Endometrium (tissue), 2 donors: Measurements from ENCODE around the gene CST9.
"Not testable (repeated sequence)": the region's sequence is repeated elsewhere in the genome, so short reads cannot be mapped to it uniquely, and the experiment has no call there.

ENCODE experiments used
- FAIRE-seq: peaks from 2 replicates; lab custom pipeline; 2012; peaks lifted over from hg19 to GRCh38; lab: Jason Lieb, UNC
- donor health status: control.
- donor health status: control.

The CST9 gene

DNA sequence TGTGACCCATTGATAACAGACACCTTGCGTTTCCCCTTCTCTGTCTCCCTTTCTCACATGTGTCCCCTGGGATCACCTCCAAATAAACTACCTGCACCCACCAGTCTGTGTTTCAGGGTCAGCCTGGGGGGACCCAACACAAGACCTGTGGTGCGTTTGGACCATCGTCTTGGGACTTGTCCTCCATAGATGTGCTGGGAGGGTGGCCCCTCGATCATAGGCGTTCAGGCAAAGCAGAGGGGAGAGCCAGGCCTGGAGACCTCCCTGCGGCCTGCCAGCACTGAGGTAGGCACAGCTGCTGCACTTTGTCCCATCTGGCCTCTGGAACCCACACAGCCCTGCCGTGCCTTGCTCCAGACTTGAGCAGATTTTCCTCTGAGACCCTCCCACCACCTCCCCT is 18.1 kb downstream of the CST9 start:
- no peak for FAIRE-seq

DNA sequence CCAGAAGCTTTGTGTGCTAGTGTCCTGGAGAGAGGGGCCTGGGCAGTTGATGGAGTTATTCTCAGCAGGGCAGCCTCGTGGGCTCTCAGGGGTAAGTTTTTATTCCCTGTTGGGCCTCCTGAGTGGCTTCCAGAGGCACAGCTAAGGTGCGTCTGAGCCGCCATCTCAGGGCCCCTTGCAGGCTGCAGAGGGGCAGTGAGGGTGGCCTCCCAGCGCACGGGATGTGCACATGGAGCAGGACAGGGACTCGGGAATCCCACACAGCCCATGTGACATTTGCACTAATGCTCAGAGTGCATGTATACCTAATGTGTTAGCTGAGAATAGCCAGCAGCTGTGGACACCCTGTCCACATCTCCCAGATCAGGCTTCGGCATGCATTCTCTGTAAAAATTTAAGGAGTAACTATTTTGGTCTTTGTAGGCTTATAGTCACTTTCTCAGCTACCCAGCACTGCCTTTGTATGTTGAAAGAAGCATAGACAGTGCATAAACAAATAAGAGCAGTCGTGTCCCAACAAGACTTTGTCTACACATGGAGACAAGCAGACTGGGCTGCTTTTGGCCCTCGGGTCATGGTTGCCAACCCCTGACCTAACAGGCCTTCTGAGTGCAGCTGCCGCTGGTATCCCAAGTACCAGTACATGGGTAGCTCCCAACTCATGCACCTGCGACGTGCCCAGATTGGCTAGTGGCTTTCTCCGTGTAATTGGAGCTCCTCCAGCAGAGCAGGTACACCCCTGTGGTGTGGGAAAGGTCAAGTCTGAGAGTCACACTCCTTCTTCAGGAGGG is 18.8 kb downstream of the CST9 start:
- no peak for FAIRE-seq

DNA sequence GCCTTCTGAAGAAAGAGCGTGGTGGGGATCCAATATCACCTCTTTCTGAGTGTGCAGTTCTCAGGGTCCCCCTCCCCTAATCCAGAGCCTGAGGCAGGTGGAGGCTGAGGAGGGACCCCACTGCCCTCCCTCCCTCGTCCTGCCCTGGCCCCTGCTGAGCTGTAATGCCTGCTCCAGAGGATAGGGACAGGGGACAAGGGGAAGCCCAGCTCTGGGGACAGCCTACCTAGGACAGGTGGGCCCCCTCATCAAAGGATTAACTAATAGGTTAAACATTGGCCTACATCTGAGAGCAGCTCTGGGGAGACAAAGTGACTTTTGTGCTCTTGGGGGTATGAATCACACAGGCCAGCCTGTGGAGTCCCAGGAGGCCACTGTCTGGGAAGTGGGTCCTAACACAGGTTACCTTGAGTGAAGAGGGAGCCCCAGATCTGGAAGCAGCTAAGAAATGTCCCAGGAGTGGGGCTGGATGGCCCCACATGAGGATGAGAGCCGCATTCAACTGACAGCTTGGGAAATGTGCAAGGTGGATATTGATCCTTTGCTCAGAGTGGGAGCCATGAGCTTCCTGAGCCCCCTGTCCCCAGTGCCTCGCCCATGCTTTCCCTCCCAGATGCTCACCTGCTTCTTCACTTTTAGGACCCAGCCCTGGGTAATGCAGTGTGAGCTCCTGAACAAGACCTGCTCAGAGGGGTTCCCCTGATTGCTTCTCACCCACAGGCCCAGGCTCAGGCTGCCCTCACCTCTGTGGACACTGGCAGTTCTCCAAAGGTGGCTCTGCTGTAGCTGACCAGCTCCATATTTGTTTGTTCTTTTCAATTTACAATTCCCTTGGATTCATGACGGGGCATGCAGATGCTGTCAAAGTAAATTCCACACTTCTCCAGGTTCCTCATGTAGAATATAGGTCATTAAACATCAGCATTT is 19.6 kb downstream of the CST9 start:
- no peak for FAIRE-seq

DNA sequence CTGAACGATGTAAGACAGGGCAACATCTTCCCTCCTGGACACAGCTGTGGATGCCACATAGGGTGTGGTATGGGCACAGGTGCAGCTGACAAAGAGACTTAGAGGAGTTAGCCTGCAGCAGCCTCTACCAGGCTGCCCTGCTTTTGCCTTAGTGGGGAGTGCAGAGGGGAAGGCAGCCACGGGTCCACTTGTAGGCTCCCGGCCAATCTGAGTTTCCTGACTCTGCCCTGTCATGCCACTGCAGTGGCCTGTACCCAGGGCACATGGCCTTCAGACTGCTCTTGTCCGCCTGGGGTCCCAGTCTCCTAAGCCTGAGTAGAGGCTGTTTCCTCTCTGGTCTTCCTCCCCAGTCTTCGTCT is 20.3 kb downstream of the CST9 start:
- FAIRE-seq: no peak

DNA sequence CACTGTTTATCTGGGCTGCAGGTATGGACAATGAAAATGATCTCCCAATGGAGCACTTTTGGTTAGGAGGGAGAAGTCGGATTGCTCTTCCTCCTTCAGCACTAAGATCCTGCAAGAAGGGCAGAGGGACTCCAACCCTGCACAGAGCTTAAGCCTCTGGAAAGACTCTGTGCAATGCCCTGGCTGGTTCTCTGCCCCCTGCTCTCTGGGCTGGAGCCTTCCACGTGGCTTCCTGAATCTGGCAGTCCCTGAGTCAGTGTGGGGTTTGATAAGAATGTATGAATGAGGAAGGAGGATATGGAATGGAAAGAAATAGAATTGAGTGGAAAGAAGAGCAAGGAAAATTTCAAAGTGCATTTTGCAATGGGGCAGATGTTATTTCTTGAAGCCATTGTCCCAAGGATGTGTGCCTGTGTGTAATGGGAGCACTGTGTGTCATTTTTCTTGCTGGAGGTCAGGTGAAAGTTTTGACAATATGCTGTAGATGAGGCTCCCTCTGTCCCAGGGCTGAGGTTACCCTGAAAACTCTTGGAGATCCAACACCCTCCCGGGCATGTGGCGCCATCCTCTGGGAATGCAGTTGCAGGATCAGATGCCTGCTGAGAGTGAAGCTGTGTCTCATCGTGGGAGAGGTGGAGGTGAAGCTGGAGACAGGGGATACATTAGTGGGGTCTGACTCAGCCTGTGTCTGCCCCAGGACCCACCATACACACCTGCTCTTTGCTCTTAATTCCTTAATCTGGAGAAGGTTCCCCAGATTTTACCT is 21.1 kb downstream of the CST9 start:
- FAIRE-seq: no peak

DNA sequence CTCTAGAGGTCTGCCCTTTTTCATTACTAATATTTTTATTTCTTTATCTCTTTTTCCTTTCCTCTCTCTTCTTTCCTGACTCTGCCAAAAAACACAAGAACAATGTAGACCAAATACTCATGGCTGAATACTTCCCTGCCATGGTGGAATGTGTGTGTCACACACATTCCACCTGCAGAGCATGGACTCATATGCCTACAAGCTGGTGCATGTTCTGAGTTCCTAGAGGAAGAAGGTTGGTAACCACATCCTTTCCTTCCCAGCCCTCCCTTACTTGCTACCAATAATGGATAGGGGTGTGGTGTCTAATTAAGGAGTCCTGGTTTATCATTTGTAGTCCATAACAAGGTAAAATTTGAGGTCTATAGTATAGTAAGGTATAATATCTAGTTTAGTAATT is 22.2 kb downstream of the CST9 start:
- FAIRE-seq: no peak

DNA sequence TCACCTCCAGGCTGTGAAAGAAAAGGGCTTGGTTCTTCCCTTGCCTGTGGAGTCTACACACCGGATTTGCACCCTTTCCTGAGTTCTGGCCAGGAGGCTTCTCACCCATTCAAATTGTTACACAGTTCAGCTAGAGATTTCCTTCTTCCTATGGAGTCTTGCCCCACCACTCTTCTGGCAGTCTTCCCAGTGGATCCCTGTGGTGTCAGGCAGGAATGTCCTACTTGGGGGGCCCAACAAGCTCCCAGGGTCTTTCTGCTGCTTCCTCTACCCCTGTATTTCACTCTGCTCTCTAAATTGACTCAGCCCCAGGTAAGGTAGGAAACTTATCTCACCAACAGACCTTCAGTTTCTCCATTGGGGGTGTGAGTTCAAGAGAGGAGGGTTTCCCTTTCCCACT is 23.4 kb downstream of the CST9 start:
- FAIRE-seq: no peak

DNA sequence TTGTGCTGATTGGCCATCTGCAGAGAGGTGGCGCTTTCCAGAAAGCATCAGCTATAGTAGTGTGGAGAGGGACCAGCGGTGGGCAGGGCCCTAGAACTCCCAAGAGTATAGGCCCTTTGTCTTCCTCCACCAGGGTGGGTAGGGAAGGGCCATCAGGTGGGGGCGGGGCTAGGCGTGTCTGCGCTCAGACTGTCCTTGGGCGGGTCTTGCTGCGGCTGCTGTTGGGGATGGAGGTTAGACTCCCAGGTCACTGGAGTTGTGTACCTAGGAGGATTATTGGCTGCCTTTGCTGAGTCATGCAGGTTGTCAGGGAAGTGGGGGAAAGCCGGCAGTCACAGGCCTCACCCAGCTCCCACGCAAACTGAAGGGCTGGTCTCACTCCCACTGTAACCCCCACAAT is 23.9 kb downstream of the CST9 start:
- not testable (repeated sequence) for FAIRE-seq

DNA sequence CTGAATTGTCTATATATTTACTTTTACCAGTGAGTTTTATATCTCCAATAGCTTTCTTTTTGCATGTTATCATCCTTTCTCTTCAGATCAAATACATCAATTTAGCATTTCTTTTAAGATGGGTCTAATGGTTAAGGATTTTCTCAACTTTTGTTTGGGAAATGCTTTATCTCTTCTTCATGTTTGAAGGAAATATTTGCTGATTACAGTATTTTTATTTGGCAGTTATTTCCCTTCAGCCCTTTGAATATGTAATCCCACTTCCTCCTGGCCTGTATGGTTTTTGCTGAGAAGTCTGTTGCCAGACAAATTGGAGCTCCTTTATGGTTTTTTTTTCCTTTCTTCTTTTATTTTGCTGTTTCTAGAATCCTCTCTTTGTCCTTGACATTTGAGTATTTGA is 30.7 kb downstream of the CST9 start:
- no peak for FAIRE-seq

DNA sequence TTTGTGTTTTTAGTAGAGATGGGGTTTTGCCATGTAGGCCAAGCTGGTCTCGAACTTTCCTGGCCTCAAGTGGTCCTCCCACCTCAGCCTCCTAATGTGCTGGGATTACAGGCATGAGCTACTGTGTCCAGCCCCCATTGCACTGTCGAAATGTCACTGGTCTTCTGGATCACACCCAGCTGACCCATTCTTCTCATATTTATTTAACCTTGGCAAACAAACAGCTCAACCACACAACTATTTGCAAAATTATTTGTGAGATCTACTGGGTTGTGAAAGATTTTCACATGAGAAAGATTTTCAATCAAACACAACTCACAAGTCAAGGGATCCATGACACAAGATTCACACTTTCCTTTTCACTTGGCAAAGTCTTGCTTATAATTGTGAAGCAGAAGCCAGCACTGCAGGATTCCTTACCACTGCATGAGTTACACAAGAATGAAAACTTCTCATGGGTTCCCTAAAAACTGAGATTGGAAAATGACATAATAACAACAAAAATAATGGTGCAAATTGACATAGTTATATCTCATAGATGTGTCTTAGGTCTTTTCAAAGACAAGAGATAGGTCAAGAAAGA is 35.4 kb downstream of the CST9 start:
- no peak for FAIRE-seq

DNA sequence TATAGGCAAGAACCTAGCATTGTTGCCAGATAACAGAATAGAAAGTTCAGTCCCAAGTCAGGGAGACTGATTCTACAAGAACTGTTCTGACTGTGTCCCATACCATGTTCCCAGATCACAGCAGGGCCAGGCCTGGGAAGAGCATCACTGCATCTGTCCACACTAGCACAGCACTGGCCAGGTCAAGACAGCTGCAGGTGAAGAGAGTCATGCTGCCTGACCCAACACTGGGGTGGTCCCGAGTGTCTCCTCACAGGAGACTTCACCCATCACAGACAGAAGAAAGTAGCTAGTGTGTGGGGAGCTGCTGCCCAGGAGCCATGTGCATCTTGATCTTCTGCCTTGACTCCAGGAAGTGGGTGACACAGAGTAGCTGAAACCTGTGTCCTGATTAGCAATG is 36.1 kb downstream of the CST9 start:
- FAIRE-seq: no peak

DNA sequence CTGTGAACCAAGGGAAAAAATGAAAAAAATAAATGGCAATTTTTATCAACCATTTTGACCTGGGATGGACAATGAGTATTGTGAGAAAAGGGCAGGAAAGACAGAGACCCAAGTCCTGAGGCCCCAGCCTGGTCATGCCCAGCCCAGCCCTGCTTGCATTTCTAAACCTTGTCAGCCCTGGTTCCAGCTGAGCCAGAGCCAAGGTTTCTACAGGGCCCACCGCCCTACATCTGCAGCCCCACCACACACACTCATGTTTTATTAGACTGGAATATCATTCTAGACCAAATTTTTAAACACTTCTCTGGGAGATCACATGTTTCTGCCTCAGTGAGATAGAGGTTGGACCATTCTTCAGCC is 36.8 kb downstream of the CST9 start:
- FAIRE-seq: no peak

DNA sequence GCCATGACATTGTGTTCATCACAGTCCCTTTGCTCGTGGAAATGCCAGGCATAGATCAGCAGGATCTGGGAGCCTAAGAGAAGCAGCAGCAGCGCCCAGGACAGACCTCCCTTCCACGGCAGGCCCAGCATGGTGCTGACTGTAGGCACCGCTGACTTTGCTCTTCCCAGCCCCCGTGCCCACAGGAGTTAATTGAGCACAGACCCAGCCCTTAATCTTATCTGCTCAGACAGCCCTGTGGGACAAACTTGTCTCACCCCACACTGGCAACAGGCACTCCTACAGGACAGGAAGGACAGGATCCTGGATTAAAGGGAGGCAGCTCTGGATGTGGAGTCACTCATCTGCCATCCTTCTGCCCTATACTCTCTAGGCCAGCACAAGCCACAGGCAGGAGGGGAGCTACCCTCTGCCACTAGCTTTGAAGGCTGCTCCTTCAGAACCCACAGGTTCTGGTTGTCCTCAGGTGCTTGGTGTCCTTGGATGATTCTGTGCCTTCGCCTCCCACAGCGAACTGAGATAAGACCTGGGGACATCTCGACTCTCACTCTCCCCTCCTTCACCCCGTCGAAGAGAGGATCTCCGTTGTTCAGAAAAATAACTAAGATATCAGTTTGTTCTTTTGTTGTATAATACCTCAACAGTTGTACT is 37.3 kb downstream of the CST9 start, which contains the start of gene CST9L:
CST9L (minus strand) TSS at position 165 of the 651 bp plus-strand sequence; CDS start at position 131, 34 bp downstream.
- FAIRE-seq: no peak

DNA sequence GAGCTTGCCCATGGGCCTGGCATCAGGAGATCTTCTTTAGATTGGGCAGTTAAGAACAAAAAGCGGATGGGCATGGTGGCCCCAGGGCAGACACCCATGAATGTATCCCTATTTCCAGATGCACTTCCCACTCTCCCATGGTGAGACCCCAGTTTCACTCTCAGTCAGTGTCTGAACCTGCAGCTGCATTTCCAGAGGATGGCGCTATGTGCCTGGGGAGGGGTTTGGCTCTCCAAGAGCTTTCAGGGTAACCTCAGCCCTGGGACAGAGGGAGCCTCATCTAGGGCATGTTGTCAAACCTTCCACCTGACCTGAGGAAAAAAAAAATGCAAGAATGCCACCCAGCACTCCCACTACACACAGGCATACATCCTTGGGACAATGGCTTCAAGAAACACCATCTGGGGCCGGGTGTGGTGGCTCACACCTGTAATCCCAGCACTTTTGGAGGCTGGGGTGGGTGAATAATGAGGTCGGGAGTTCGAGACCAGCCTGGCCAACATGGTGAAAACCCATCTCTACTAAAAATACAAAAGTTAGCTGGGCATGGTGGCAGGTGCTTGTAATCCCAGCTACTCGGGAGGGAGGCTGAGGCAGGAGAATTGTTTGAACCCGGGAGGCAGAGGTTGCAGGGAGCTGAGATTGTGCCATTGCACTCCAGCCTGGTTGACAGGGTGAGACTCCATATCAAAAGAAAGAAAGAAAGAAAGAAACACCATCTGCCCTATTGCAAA is 39.4 kb downstream of the CST9 start:
- no peak for FAIRE-seq

DNA sequence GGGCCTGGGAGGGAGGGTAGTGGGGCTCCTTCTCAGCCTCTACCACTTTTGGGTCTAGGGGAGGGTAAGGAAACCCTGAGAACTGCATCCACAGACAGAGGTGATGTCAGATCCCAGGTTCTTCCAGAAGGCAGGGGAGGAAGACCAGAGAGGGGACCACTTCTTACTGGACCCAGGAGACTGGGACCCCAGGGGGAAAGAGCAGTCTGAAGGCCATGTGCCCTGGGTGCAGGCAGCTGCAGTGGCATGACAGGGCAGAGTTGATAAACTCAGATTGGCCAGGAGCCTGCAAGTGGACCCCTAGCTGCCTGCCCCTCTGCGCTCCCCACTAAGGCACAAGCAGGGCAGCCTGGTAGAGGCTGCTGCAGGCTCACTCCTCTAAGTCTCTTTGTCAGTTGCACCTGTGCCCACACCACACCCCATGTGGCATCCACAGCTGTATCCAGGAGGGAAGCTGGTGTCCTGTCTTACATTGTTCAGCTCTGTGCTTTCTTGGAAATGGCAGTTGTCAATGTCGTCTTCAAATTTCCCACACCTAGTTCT is 40.1 kb downstream of the CST9 start:
- no peak for FAIRE-seq

DNA sequence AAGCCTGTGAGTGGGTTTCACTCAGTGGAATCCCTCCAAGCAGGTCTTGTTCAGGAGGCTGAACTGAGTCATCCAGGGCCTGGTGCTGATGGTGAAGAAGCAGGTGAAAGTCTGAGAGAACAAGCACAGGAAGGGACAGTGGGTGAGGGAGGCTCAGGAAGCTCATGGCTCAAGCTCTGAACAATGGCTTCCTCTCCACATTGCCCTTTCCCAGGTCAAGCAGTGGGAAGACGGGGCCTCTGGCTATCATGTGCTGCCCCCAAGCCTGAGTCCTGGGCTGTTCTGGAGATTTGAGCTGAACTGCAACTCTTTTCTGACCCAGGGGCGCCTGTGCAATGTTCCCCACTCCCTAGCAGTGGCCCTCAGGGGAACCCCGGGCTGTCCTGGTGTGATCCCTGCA is 40.8 kb downstream of the CST9 start:
- no peak for FAIRE-seq

DNA sequence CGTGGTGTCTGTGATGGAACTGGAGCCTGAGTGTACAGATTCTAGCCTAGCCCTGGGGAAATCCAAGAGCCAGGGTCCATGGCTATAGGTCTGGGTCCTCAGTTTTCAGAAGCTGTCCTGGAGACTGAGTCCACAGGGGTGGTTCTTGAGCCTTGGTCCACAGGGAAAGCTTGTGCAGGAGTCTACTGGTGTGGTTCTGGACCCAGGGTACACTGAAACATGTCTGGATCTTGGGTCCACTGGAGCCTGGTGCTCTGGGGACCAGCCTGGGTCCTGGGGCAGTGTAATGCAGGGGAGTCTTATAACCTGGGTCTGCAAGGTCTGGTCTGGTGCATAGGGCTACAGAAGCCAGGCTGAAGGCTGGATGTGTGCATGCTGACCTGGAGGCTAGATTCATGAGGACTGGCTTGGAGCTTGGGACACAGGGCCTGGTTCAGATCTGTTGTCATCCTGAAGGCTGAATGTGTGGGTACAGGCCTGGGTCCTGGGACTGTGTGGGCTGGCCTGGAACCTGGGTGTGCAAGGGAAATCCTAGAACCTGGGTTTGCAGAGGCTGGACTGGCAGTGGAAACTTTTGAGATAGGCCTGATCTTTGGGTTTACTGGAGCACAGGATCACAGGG is 42.9 kb downstream of the CST9 start:
- no peak for FAIRE-seq

DNA sequence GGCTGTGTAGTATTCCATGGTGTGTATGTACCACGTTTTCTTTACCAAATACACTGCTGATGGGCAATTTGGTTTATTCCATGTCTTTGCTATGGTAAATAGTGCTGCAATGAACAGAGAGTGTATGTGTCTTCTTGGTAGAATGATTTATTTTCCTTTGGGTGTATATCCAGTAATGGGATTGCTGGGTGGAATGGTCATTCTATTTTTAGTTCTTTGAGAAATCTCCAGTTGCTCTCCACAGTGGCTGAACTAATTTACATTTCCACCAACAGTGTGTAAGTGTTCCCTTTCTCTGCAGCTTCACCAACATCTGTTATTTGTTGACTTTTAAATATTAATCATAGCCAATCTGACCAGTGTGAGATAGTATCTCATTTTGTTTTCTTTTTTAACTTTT is 51.3 kb downstream of the CST9 start:
- FAIRE-seq: no peak
